ENCODE data around the gene MPC1L. TPM values are rescaled to one million over a fixed set of nuclear protein-coding genes. Genes with fewer than 3 reads are reported as not detected.

Gene MPC1L
- polyA plus RNA-seq, 1 donor (not counting 4 experiments of a cell fraction or from before 2014, with no cell fraction given), result not detected

- H3K79me2 ChIP-seq (ENCODE audit: control insufficient read depth, insufficient read depth, low read length), result no peaks in the 10 kb centered on the region
- no peak overlapping the region for H3K4me3 ChIP-seq (ENCODE audit: control insufficient read depth in 2 of 3, extremely low read depth in 1 of 3, insufficient read depth in 2 of 3, low read depth in 1 of 3, low read length in 3 of 3)
- no peaks in the 10 kb centered on the region for H3K27me3 ChIP-seq (ENCODE audit: control insufficient read depth, extremely low read depth, insufficient read depth, low read length)
- no peak overlapping the region for H3K9ac ChIP-seq (ENCODE audit: control insufficient read depth, extremely low read depth, insufficient read depth, low read length)
- H2AFZ ChIP-seq (ENCODE audit: control insufficient read depth, low read length), result no peak overlapping the region
- no peak for TF ChIP-seq EZH2 (IDR thresholded peaks at IDR 0.05; ENCODE audit: low read length)
- no peak for TF ChIP-seq CTCF (optimal IDR thresholded peaks at IDR 0.05 in 1 of 3, IDR thresholded peaks at IDR 0.05 in 1 of 3, conservative IDR thresholded peaks at IDR 0.05 in 1 of 3; ENCODE audit: extremely low read depth in 1 of 3, insufficient read depth in 2 of 3, low read length in 3 of 3)
- DNase-seq (ENCODE audit: low read depth, low spot score), result no peak
- dilution Hi-C loops (cut with MboI; ENCODE audit: extremely low pct_ligation_motif_present, low sequenced_read_pairs), result no loop called here
- no peak overlapping the region for H3K4me2 ChIP-seq (ENCODE audit: control insufficient read depth, extremely low read depth, insufficient read depth, low read depth, low read length)
- H3K27ac ChIP-seq (ENCODE audit: control insufficient read depth, insufficient read depth, low read length), result no peak overlapping the region
- no peaks in the 10 kb centered on the region for H4K20me1 ChIP-seq (ENCODE audit: control insufficient read depth, extremely low read depth, insufficient read depth, low read length)
- H3K4me1 ChIP-seq (ENCODE audit: control insufficient read depth, extremely low read depth, insufficient read depth, low read length), result no peaks in the 10 kb centered on the region
- FAIRE-seq, result no peak
- H3K36me3 ChIP-seq (ENCODE audit: control insufficient read depth in 2 of 2, extremely low read depth in 1 of 2, insufficient read depth in 2 of 2, low read length in 2 of 2), result peaks cover 16 to 23% of the 10 kb centered on the region in 2 experiments
- H3K9me1 ChIP-seq (ENCODE audit: control insufficient read depth, extremely low read depth, insufficient read depth, low read length), result no peaks in the 10 kb centered on the region
- H3K9me3 ChIP-seq (ENCODE audit: control insufficient read depth, low read depth, low read length), result no peaks in the 10 kb centered on the region
These were observed 5.3 kb downstream of the MPC1L start for GRCh38 chrX:40628506-40628905.

- Histone ChIP-seq H3K9ac (ENCODE audit: control insufficient read depth, extremely low read depth, insufficient read depth, low read length) (no peak overlapping the region), H3K9me1 (ENCODE audit: control insufficient read depth, extremely low read depth, insufficient read depth, low read length) (no peaks in the 10 kb centered on the region), H3K4me2 (ENCODE audit: control insufficient read depth, extremely low read depth, insufficient read depth, low read depth, low read length) (no peak overlapping the region), H3K9me3 (ENCODE audit: control insufficient read depth, low read depth, low read length) (no peaks in the 10 kb centered on the region), H3K36me3 (ENCODE audit: control insufficient read depth in 2 of 2, extremely low read depth in 1 of 2, insufficient read depth in 2 of 2, low read length in 2 of 2) (peaks cover 28 to 29% of the 10 kb centered on the region in 2 experiments), H3K27ac (ENCODE audit: control insufficient read depth, insufficient read depth, low read length) (no peak overlapping the region), H3K4me1 (ENCODE audit: control insufficient read depth, extremely low read depth, insufficient read depth, low read length) (peaks cover under 1% of the 10 kb centered on the region), H2AFZ (ENCODE audit: control insufficient read depth, low read length) (no peak overlapping the region), H4K20me1 (ENCODE audit: control insufficient read depth, extremely low read depth, insufficient read depth, low read length) (no peaks in the 10 kb centered on the region), H3K27me3 (ENCODE audit: control insufficient read depth, extremely low read depth, insufficient read depth, low read length) (no peaks in the 10 kb centered on the region), H3K4me3 (ENCODE audit: control insufficient read depth in 2 of 3, extremely low read depth in 1 of 3, insufficient read depth in 2 of 3, low read depth in 1 of 3, low read length in 3 of 3) (no peak overlapping the region), H3K79me2 (ENCODE audit: control insufficient read depth, insufficient read depth, low read length) (peaks cover 4% of the 10 kb centered on the region)
- TF ChIP-seq CTCF (optimal IDR thresholded peaks at IDR 0.05 in 1 of 3, IDR thresholded peaks at IDR 0.05 in 1 of 3, conservative IDR thresholded peaks at IDR 0.05 in 1 of 3; ENCODE audit: extremely low read depth in 1 of 3, insufficient read depth in 2 of 3, low read length in 3 of 3), result no peak
- no peak for TF ChIP-seq EZH2 (IDR thresholded peaks at IDR 0.05; ENCODE audit: low read length)
- FAIRE-seq (no peak), DNase-seq (ENCODE audit: low read depth, low spot score) (no peak)
- dilution Hi-C loops (cut with MboI; ENCODE audit: extremely low pct_ligation_motif_present, low sequenced_read_pairs), result no loop called here
These were observed 9.0 kb downstream of the MPC1L start for GRCh38 chrX:40632199-40632598.
